Right lung (tissue), 5 donors: Measurements from ENCODE around the gene SLC17A2. TPM values are rescaled to one million over a fixed set of nuclear protein-coding genes. Genes with fewer than 3 reads are reported as not detected.
"Not testable (repeated sequence)": the region's sequence is repeated elsewhere in the genome, so short reads cannot be mapped to it uniquely, and the experiment has no call there.

Source experiments
- DNase-seq, 2 donors: peaks; one replicate each; pipeline ENCODE4 v3.0.0-alpha.2; 2013
- polyA plus RNA-seq, 5 donors: library from polyadenylated mRNA; unstranded; fragments of 120-200 nt; gene quantifications; one replicate each; pipeline versions ENCODE4 v1.2.1 to v1.2.3, GENCODE V29; 2013; ENCODE audit warnings: inconsistent platforms in 1 of 5, low replicate concordance in 1 of 5; ENCODE audit not compliant: insufficient read length in 5 of 5, insufficient read depth in 1 of 5

Gene SLC17A2
- polyA plus RNA-seq, 5 donors, result 0.12 to 0.16 TPM; not detected in 3

DNA sequence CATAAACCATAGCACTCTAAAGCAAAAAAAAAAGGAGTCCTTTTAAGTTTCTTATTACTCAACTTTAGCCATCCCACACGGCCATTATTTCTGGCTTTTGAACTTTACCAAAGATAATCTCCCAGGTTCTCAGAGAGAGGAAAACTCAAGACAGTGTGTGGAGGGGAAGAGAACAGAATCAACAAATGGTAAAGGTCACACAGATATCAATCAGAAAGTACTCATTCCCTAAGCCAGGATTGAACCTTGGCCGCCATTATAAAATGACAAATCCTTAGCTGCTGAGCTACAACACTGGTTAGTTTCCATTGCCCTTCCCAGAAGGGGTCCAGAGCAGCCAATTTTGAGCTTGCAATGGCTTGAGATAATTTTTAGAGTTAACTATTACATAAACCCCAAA, 22.0 kb upstream of the SLC17A2 start:
- DNase-seq, result no peak

GRCh38 chr6:25951296-25952032, 21.0 kb upstream of the SLC17A2 start:
- DNase-seq, result no peak

GRCh38 chr6:25950297-25950696, 19.8 kb upstream of the SLC17A2 start:
- no peak for DNase-seq

- DNase-seq, result no peak
These were observed 19.2 kb upstream of the SLC17A2 start for GRCh38 chr6:25949695-25950094.

DNA sequence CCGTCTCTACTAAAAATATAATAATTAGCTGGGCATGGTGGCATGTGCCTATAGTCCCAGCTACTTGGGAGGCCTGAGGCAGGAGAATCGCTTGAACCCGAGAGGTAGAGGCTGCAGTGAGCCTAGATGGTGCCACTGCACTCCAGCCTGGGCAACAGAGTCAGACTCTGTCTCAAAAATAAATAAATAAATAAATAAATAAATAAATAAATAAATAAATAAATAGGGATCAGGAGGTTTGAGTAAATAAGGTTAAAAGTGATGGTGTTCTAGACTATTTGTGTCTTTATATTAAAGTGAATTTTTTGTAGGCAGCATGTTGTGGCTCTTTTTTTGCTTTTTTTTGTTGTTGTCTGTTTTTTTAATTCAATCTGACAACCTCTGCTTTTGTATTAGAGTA, 17.0 kb upstream of the SLC17A2 start:
- not testable (repeated sequence) for DNase-seq

GRCh38 chr6:25946631-25947030, 16.1 kb upstream of the SLC17A2 start:
- no peak for DNase-seq

DNA sequence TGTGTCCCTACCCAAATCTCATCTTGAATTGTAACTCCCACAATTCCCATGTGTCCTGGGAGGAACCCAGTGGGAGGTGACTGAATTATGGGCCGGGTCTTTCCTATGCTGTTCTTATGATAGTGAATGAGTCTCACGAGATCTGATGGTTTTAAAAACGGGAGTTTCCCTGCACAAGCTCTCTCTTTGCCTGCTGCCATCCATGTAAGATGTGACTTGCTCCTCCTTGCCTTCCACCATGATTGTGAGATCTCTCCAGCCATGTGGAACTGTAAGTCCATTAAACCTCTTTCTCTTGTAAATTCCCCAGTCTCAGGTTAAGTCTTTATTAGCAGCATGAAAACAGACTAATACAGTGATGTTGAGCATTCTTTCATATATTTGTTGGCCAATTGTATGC, 15.2 kb upstream of the SLC17A2 start:
- not testable (repeated sequence) for DNase-seq

DNA sequence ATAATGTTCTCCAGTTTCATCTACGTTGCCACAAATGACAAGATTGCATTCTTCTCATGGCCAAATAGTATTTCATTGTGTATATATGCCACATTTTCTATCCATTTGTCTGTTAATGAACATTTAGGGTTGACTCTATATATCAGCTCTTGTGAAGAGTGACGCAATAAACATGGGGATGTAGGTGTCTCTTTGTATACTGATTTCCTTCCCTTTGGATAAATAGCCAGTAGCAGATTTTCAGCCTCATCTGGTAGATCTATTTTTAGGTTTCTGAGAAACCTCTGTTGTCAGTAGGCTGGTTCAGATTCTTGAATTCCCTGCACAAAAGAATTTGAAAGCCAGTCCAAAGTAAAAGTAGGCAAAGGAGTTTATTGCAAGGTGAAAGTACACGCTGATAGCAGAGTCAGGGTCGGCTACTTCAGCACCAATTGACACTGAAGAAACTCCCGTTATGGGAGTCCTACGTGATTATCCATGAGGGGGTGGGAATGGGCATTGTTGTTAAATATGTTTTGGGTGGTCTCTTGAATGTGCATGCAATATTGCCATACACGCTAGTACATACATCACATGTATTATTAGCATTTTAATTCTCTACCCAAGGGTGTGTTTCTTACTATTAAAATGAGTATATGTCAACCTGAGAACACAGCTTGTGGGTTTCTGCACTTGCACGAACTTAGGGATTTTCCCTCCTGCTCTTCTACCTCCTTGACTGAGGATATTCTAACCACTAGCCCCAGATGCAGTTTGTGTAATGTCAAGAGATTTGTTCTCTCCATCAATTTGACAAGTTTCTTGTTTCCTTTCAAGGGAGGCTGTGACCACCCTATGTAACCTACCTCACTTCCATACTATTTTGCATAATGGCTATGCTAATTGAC, 14.4 kb upstream of the SLC17A2 start:
- no peak for DNase-seq

DNA sequence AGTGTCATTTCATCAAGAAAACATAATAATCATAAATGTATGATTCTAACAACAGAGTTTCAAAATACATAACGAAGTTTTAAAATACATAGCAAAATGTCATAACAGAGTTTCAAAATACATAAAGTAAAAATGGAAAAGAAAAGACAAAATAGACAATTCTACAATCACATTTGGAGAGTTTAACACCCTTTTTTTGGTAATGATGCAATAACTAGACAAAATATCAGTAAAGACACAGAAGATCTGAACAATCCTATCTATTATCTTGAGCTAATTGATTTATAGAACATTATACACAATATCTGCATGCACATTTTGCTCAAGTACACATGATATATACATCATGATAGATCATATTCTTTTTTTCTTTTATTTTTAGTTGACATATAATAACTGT, 13.4 kb upstream of the SLC17A2 start:
- no peak for DNase-seq

DNA sequence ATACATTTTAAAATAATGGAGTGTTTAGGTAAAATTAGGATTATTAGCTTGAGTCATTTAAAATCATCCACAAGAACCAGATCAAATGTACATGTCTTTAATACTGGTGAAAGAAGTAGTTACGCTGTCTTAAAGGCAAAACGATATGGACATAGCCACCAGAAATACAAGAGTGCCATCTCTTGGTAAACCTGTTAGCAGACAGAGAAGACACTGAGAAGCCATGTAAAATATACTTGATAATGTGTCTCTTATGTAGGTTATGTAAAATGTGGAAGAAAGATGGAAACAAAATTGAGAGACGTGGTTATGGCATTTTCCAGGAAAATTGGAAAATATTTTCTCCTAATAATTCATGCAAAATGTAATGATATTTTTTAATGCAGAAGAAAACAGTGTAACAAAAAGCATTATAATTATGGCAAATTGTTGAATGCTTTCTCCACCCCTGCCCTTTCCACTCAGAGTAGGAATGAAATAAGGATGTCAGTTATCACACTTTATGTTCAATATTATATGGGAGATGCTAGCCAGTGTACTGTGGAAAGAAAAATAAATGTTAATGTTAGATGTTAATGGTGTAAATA, 12.2 kb upstream of the SLC17A2 start:
- DNase-seq, result peak in 1 of 2 donors; percentile 19

- DNase-seq, result no peak
These were observed 9.1 kb upstream of the SLC17A2 start for GRCh38 chr6:25939593-25939992.

GRCh38 chr6:25935953-25936352, 5.5 kb upstream of the SLC17A2 start:
- DNase-seq, result no peak

- DNase-seq, result no peak
These were observed 4.3 kb upstream of the SLC17A2 start for GRCh38 chr6:25934735-25935313.

DNA sequence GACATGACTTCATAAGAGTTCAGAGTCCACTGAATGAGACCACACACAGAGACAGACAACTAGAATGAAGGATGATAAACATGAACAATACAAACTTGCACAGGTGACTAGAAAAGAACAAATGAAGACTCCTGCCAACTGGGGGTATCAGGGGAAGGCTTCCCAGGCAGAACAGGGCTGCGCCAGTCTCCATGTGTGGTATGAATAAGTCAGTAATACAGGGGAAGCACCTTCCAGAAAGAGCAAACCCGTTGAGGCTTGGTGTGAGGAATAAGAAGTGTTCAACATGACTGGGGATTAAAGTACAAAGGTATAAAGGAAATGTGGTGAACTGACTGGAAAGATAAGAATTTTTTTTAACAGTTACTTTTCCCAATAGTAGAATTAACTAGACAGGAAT, 3.7 kb upstream of the SLC17A2 start:
- DNase-seq, result no peak

DNA sequence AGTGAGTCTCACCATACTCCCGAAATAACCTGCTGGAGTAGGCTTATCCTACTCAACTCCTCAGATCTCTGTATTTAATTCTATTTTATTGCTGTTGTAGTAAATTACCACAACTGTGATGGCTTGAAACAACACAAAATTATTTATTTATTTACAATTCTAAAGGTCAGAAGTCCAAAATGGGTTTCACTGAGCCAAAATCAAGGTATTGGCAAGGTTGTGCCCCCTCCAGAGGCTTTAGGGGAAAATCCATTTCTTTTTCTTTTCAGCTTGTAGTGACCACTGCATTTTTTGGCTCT, 869 bp upstream of the SLC17A2 start:
- no peak for DNase-seq

- not testable (repeated sequence) for DNase-seq
These were observed 706 bp downstream of the SLC17A2 start for GRCh38 chr6:25929785-25930184.

GRCh38 chr6:25928562-25929324, 1.7 kb downstream of the SLC17A2 start:
- DNase-seq, result no peak

DNA sequence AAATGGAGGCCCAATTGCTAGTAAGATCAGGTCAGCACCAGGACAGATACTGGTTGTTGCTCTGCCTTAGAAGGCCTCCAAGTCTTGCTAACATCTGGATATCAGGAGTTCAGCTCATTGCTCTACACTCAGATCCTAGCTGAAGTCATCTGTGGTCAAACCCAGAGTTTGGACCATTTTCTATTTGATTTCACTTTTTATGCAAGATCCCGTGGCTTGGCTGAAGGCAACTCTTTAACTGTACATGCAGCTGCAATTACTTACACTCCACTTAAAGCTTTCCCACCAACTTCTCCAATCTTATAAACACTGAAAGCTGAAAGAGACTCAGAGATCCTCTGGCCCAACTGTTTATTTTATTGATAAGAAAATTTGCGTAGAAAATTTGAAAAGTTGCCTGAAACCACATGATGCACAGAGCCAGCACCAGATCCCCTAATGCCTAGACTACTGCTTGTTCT, 2.7 kb downstream of the SLC17A2 start:
- DNase-seq, result no peak

DNA sequence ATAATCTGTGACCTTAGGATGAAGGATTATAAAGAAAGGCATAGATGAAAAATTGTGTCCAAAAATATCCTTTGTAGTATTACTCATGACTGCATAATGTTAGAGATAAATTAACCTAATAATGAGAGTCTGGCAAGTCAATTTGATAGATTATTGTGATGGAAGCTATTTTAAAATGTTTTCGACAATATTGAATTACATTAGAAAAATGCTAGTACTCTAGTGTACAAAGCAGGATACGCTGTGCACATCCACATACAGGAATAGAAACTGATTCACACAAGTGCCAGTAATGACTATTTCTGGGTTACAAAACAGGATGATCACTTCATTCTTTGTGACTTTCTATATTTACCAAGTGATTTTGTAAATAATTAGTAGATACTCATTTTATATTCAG, 3.3 kb downstream of the SLC17A2 start:
- no peak for DNase-seq

DNA sequence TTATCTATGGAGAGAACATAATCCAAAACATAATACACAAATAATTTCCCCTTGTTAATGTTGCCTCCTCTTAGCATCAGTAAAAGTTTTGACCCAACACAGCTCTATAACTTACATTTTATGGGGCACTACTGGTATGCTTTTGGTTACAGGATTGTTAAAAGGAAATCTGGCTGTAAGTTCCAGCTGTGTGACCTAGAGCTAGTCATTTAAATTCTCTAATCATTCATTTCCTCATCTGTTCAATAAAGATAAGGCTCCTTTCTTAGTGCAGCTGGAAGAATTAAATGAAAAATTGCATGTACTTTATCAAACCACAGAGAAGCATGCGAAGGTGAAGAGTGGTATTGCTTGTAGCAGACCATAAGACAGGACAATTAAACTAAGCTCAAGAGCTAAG, 4.6 kb downstream of the SLC17A2 start:
- no peak for DNase-seq

DNA sequence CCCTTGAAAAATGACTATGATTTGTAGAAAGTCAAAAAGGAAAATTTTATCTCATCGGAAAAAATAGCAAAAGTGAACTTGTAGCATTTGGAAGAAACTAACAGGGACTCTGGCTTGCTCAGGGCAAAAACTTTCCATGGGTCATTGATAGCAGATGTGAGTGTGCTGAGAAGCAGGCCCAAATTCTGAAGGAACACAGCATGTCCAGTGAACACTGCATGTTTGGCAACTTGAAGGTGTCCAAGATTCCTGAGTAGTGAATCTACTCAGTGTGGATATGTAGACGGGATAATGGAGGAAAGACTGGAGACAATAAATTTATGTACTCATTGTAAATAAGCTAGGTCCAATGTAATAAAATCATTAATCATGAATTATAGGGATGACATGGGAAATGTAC, 8.2 kb downstream of the SLC17A2 start:
- no peak for DNase-seq
